H9 (cell line): ENCODE measurements around the gene DIS3L2. TPM values are rescaled to one million over a fixed set of nuclear protein-coding genes. Genes with fewer than 3 reads are reported as not detected.

ENCODE experiments used
- DNase-seq: peaks from one replicate; pipeline ENCODE4 v3.0.0-alpha.2; 2017
- H2AFZ ChIP-seq: one replicate; pipeline ENCODE4 v1.6.1; 2013; ENCODE audit warnings: mild to moderate bottlenecking, low read length, control low read depth, moderate library complexity
- H2AK5ac ChIP-seq: 2 replicates; pipeline ENCODE4 v1.6.1; 2013; ENCODE audit warnings: low read length, control low read depth, mixed read lengths; ENCODE audit not compliant: insufficient read length
- H2BK120ac ChIP-seq: one replicate; pipeline ENCODE4 v1.6.1; 2013; ENCODE audit warnings: low read depth, mild to moderate bottlenecking, low read length, control low read depth, inconsistent platforms; ENCODE audit not compliant: poor library complexity, severe bottlenecking
- H2BK12ac ChIP-seq: 2 replicates; pipeline ENCODE4 v1.6.1; 2013; ENCODE audit warnings: low read length, control low read depth, mixed read lengths, low read depth; ENCODE audit not compliant: insufficient read length
- H2BK15ac ChIP-seq: 2 replicates; pipeline ENCODE4 v1.6.1; 2013; ENCODE audit warnings: low read depth, low read length, control low read depth
- H2BK20ac ChIP-seq: one replicate; pipeline ENCODE4 v1.6.1; 2013; ENCODE audit warnings: low read depth, mild to moderate bottlenecking, low read length, control low read depth, inconsistent platforms; ENCODE audit not compliant: poor library complexity, severe bottlenecking
- H2BK5ac ChIP-seq: 2 replicates; pipeline ENCODE4 v1.6.1; 2013; ENCODE audit warnings: low read length, control low read depth, mixed read lengths; ENCODE audit not compliant: insufficient read length
- H3K14ac ChIP-seq: 2 replicates; pipeline ENCODE4 v1.6.1; 2013; ENCODE audit warnings: low read length, control low read depth; ENCODE audit not compliant: insufficient read depth
- H3K18ac ChIP-seq: 2 replicates; pipeline ENCODE4 v1.6.1; 2013; ENCODE audit warnings: low read depth, mild to moderate bottlenecking, mixed read lengths, low read length, control low read depth; ENCODE audit not compliant: insufficient read length
- H3K23ac ChIP-seq: 2 replicates; pipeline ENCODE4 v1.6.1; 2013; ENCODE audit warnings: low read length, control low read depth, mixed read lengths, low read depth; ENCODE audit not compliant: insufficient read length
- H3K23me2 ChIP-seq: 2 replicates; pipeline ENCODE4 v1.6.1; 2013; ENCODE audit warnings: low read depth, mild to moderate bottlenecking, mixed read lengths, low read length, control low read depth; ENCODE audit not compliant: insufficient read length, poor library complexity, severe bottlenecking
- H3K27ac ChIP-seq: 2 replicates; pipeline ENCODE4 v1.5.1; 2013; ENCODE audit warnings: low read length, control low read depth, mixed read lengths, low read depth; ENCODE audit not compliant: insufficient read length
- H3K27me3 ChIP-seq: 2 replicates; pipeline ENCODE4 v1.6.1; 2013; ENCODE audit warnings: low read length, control low read depth, inconsistent platforms; ENCODE audit not compliant: insufficient read depth
- H3K4ac ChIP-seq: 2 replicates; pipeline ENCODE4 v1.6.1; 2013; ENCODE audit warnings: low read depth, mild to moderate bottlenecking, control low read depth, inconsistent platforms, low read length, moderate library complexity
- H3K4me1 ChIP-seq: 2 replicates; pipeline ENCODE4 v1.6.1; 2013; ENCODE audit warnings: low read length, control low read depth, inconsistent platforms; ENCODE audit not compliant: insufficient read depth
- H3K4me2 ChIP-seq: 2 replicates; pipeline ENCODE4 v1.6.1; 2013; ENCODE audit warnings: low read length, control low read depth, mixed read lengths; ENCODE audit not compliant: insufficient read length, insufficient read depth
- H3K56ac ChIP-seq: 2 replicates; pipeline ENCODE4 v1.6.1; 2013; ENCODE audit warnings: low read depth, mild to moderate bottlenecking, mixed read lengths, low read length, control low read depth; ENCODE audit not compliant: insufficient read length
- H3K79me1 ChIP-seq: 2 replicates; pipeline ENCODE4 v1.6.1; 2013; ENCODE audit warnings: low read depth, mild to moderate bottlenecking, moderate library complexity, low read length, control low read depth, inconsistent platforms; ENCODE audit not compliant: insufficient read depth, poor library complexity, severe bottlenecking
- H3K79me2 ChIP-seq: 2 replicates; pipeline ENCODE4 v1.6.1; 2013; ENCODE audit warnings: low read length, control low read depth, inconsistent platforms; ENCODE audit not compliant: insufficient read depth
- H3K9ac ChIP-seq: 2 replicates; pipeline ENCODE4 v1.6.1; 2013; ENCODE audit warnings: low read length, control low read depth, mixed read lengths; ENCODE audit not compliant: insufficient read length; ENCODE audit errors: extremely low read depth
- H3K9me3 ChIP-seq: one replicate; pipeline ENCODE4 v1.6.1; 2013; ENCODE audit warnings: low read depth, low read length, inconsistent platforms; ENCODE audit not compliant: control insufficient read depth
- H3T11ph ChIP-seq: one replicate; pipeline ENCODE4 v1.6.1; 2013; ENCODE audit warnings: mild to moderate bottlenecking, low read length, control low read depth, inconsistent platforms
- H4K20me1 ChIP-seq: one replicate; pipeline ENCODE4 v1.6.1; 2013; ENCODE audit not compliant: control insufficient read depth, insufficient read length, insufficient read depth
- H4K5ac ChIP-seq: 2 replicates; pipeline ENCODE4 v1.6.1; 2013; ENCODE audit warnings: low read depth, mild to moderate bottlenecking, mixed read lengths, low read length, control low read depth; ENCODE audit not compliant: insufficient read length
- H4K8ac ChIP-seq: replicated peaks from 2 replicates; pipeline ENCODE4 v1.6.1; 2013; ENCODE audit warnings: low read length, control low read depth, mixed read lengths, low read depth; ENCODE audit not compliant: insufficient read length
- H4K91ac ChIP-seq: 2 replicates; pipeline ENCODE4 v1.6.1; 2013; ENCODE audit warnings: low read depth, mild to moderate bottlenecking, moderate library complexity, mixed read lengths, low read length, control low read depth; ENCODE audit not compliant: insufficient read length
- H3K27ac Mint-ChIP-seq, 3 experiments: 2 replicates in 2 of 3; 3 replicates in 1 of 3; pipeline ENCODE4 v1.8.0; 2020 to 2021; ENCODE audit warnings: mixed read lengths in 3 of 3, mild to moderate bottlenecking in 1 of 3, moderate library complexity in 1 of 3
- H3K27me3 Mint-ChIP-seq: 2 replicates; pipeline ENCODE4 v1.8.0; 2021; ENCODE audit warnings: low read depth, mild to moderate bottlenecking, moderate library complexity, mixed read lengths
- H3K36me3 Mint-ChIP-seq, 3 experiments: 2 replicates in 2 of 3; 3 replicates in 1 of 3; pipeline ENCODE4 v1.8.0; 2020 to 2021; ENCODE audit warnings: low read depth in 3 of 3, mixed read lengths in 3 of 3; ENCODE audit not compliant: insufficient read depth in 1 of 3
- H3K4me1 Mint-ChIP-seq, 2 experiments: 2 replicates each; pipeline ENCODE4 v1.8.0; 2020; ENCODE audit warnings: mixed read lengths in 2 of 2
- H3K4me3 Mint-ChIP-seq, 2 experiments: 2 replicates in 1 of 2; 3 replicates in 1 of 2; pipeline ENCODE4 v1.8.0; 2020 to 2021; ENCODE audit warnings: mild to moderate bottlenecking in 2 of 2, mixed read lengths in 2 of 2, moderate library complexity in 1 of 2
- H3K9me3 Mint-ChIP-seq, 2 experiments: 2 replicates in 1 of 2; 3 replicates in 1 of 2; pipeline ENCODE4 v1.8.0; 2020; ENCODE audit warnings: mild to moderate bottlenecking in 2 of 2, mixed read lengths in 2 of 2, moderate library complexity in 1 of 2
- CTCF ChIP-seq: fragments of 200-600 bp; sonication (generic); conservative IDR thresholded peaks from 3 replicates; pipeline ENCODE4 v1.8.0; 2021; ENCODE audit warnings: antibody characterized with exemption, mild to moderate bottlenecking
- WGBS: extraction: QIAGEN DNeasy Blood & Tissue Kit; methylation state at CpG from one replicate; pipeline ENCODE4 v1.1.7; 2013; ENCODE audit warnings: missing lambda C conversion rate, low lambda C conversion rate, mixed read lengths; ENCODE audit not compliant: insufficient read length; ENCODE audit errors: extremely low coverage; 5-methylcytosine and 5-hydroxymethylcytosine counted together
- total RNA-seq: library from RNA; stranded (reverse); gene quantifications from 2 replicates; pipeline ENCODE4 v1.2.1, GENCODE V29; 2021

Gene DIS3L2
- total RNA-seq, 1 experiment from 2014 or later = 28.1 TPM

GRCh38 chr2:232340171-232340935 lies 378.8 kb downstream of the DIS3L2 start:
- no peaks in the 10 kb centered on the region for H3K79me2 ChIP-seq
- H4K91ac ChIP-seq = no peak overlapping the region
- H3K27me3 Mint-ChIP-seq = peaks cover 10% of the 10 kb centered on the region; the same call in 1 of the 2 replicates
- no peaks in the 10 kb centered on the region for H3K79me1 ChIP-seq
- H3T11ph ChIP-seq = no peak overlapping the region
- no peak overlapping the region for H2BK12ac ChIP-seq
- H3K9ac ChIP-seq = no peak overlapping the region
- no peaks in the 10 kb centered on the region for H3K27me3 ChIP-seq
- no peak overlapping the region for H4K5ac ChIP-seq
- no peak overlapping the region for H2BK120ac ChIP-seq
- WGBS = no CpG with 5 or more reads among the region's 14 CpGs
- H3K9me3 Mint-ChIP-seq = peaks cover 0 to 8% of the 10 kb centered on the region in 2 experiments; a peak in 2 of 5 replicates
- no peaks in the 10 kb centered on the region for H4K20me1 ChIP-seq
- H2AK5ac ChIP-seq = no peak overlapping the region
- H2BK5ac ChIP-seq = no peak overlapping the region
- H3K36me3 Mint-ChIP-seq = peaks cover 0 to 5% (median 3%) of the 10 kb centered on the region in 3 experiments; a peak in 3 of 7 replicates
- H3K27ac ChIP-seq = no peak overlapping the region
- no peak for DNase-seq
- TF ChIP-seq CTCF = no peak
- H3K4me1 ChIP-seq = no peaks in the 10 kb centered on the region
- no peak overlapping the region for H3K18ac ChIP-seq
- H3K23me2 ChIP-seq = no peaks in the 10 kb centered on the region
- no peak overlapping the region for H3K23ac ChIP-seq
- H3K4me2 ChIP-seq = no peak overlapping the region
- H3K27ac Mint-ChIP-seq = no peak overlapping the region; a peak in 1 of 7 replicates
- peaks cover 2% of the 10 kb centered on the region in 2 experiments; a peak in 2 of 4 replicates for H3K4me1 Mint-ChIP-seq
- H3K4ac ChIP-seq = no peak overlapping the region
- H2AFZ ChIP-seq = no peak overlapping the region
- H3K14ac ChIP-seq = no peak overlapping the region
- no peak overlapping the region for H2BK15ac ChIP-seq
- H2BK20ac ChIP-seq = no peak overlapping the region
- no peak overlapping the region for H3K56ac ChIP-seq
- no peak overlapping the region for H4K8ac ChIP-seq
- no peak overlapping the region for H3K4me3 Mint-ChIP-seq
- no peaks in the 10 kb centered on the region for H3K9me3 ChIP-seq
